ENCODE data around the gene KIF1A. TPM values are rescaled to one million over a fixed set of nuclear protein-coding genes. Genes with fewer than 3 reads are reported as not detected.

Gene KIF1A
- total RNA-seq, 1 experiment from 2014 or later, result 279 TPM

- TF ChIP-seq, protein P1, sequence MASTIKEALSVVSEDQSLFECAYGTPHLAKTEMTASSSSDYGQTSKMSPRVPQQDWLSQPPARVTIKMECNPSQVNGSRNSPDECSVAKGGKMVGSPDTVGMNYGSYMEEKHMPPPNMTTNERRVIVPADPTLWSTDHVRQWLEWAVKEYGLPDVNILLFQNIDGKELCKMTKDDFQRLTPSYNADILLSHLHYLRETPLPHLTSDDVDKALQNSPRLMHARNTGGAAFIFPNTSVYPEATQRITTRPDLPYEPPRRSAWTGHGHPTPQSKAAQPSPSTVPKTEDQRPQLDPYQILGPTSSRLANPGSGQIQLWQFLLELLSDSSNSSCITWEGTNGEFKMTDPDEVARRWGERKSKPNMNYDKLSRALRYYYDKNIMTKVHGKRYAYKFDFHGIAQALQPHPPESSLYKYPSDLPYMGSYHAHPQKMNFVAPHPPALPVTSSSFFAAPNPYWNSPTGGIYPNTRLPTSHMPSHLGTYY (CRISPR knock-in tag; IDR thresholded peaks at IDR 0.05), result no peak
- TF ChIP-seq TCF7 (CRISPR knock-in tag; IDR thresholded peaks at IDR 0.05; ENCODE audit: low read depth), result no peak
- TF ChIP-seq ZBTB21 (CRISPR knock-in tag; IDR thresholded peaks at IDR 0.05; ENCODE audit: borderline replicate concordance), result no peak
- TF ChIP-seq, protein P2, sequence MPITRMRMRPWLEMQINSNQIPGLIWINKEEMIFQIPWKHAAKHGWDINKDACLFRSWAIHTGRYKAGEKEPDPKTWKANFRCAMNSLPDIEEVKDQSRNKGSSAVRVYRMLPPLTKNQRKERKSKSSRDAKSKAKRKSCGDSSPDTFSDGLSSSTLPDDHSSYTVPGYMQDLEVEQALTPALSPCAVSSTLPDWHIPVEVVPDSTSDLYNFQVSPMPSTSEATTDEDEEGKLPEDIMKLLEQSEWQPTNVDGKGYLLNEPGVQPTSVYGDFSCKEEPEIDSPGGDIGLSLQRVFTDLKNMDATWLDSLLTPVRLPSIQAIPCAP (CRISPR knock-in tag; IDR thresholded peaks at IDR 0.05), result no peak
- TF ChIP-seq ELF4 (CRISPR knock-in tag; IDR thresholded peaks at IDR 0.05; ENCODE audit: low read depth), result no peak
- TF ChIP-seq SP1 (CRISPR knock-in tag; conservative IDR thresholded peaks at IDR 0.05), result no peak
- TF ChIP-seq JUN (CRISPR knock-in tag; IDR thresholded peaks at IDR 0.05), result no peak
- no peak for TF ChIP-seq CREM (CRISPR knock-in tag; IDR thresholded peaks at IDR 0.05)
- TF ChIP-seq, protein P3, sequence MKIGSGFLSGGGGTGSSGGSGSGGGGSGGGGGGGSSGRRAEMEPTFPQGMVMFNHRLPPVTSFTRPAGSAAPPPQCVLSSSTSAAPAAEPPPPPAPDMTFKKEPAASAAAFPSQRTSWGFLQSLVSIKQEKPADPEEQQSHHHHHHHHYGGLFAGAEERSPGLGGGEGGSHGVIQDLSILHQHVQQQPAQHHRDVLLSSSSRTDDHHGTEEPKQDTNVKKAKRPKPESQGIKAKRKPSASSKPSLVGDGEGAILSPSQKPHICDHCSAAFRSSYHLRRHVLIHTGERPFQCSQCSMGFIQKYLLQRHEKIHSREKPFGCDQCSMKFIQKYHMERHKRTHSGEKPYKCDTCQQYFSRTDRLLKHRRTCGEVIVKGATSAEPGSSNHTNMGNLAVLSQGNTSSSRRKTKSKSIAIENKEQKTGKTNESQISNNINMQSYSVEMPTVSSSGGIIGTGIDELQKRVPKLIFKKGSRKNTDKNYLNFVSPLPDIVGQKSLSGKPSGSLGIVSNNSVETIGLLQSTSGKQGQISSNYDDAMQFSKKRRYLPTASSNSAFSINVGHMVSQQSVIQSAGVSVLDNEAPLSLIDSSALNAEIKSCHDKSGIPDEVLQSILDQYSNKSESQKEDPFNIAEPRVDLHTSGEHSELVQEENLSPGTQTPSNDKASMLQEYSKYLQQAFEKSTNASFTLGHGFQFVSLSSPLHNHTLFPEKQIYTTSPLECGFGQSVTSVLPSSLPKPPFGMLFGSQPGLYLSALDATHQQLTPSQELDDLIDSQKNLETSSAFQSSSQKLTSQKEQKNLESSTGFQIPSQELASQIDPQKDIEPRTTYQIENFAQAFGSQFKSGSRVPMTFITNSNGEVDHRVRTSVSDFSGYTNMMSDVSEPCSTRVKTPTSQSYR (CRISPR knock-in tag; IDR thresholded peaks at IDR 0.05), result no peak
- TF ChIP-seq SMAD3 (CRISPR knock-in tag; IDR thresholded peaks at IDR 0.05; ENCODE audit: borderline replicate concordance), result no peak
- no peak for TF ChIP-seq AFF4 (CRISPR knock-in tag; IDR thresholded peaks at IDR 0.05; ENCODE audit: borderline replicate concordance)
These were observed 35.2 kb downstream of the KIF1A start (continued) for GRCh38 chr2:240784629-240785423.

DNA sequence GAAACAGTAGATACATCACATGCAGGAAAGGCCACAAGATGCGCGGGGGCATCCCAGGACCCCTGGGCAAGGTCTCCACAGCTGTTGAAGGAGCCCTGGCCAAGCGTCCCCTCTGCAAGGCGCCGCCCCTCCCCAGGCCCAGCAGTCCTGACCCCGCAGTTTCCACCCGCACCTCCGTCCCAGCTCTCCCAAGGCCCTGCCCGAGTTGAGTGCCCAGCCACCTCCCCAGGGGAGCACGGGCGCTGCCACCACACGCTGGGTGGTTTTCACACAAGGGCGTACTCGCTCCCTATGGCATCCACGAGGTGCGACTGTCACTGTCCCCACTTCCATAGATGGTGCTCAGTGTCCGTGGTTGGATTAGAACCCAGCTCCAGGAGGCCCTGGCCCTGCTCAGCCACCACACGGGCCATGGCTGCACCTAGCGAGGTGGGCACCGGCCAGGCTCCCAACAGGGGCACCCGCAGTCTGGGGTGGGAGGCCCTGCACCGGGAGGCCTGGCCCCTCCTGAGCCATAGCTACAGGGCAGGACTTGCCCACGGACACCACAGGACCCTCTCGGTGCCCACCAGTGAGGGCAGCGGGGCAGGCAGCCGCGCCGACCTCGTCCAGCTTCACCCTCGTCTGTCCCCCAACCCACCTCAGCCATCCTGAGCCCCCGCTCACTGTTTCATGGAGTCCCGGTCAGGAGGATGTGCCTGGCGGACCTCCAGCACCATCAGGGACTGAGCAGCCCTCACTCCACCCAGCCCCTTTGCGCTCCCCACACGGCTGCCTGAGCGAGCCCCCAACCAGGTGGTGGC lies 36.0 kb downstream of the KIF1A start:
- H3K4me1 Mint-ChIP-seq, result no peaks in the 10 kb centered on the region
- CTCF ChIA-PET, result no interaction called here
- H3K27me3 Mint-ChIP-seq (ENCODE audit: low read depth), result no peaks in the 10 kb centered on the region
- ATAC-seq (no peak), DNase-seq (ENCODE audit: low spot score) (no peak)
- H3K4me3 Mint-ChIP-seq, result no peak overlapping the region
- POLR2A ChIA-PET, result no interaction called here
- no peaks in the 10 kb centered on the region for H3K9me3 Mint-ChIP-seq
- H3K36me3 Mint-ChIP-seq, result peaks cover 24% of the 10 kb centered on the region; the same call in 1 of the 2 replicates
- H3K27ac Mint-ChIP-seq, result no peak overlapping the region
- TF ChIP-seq, protein P4, sequence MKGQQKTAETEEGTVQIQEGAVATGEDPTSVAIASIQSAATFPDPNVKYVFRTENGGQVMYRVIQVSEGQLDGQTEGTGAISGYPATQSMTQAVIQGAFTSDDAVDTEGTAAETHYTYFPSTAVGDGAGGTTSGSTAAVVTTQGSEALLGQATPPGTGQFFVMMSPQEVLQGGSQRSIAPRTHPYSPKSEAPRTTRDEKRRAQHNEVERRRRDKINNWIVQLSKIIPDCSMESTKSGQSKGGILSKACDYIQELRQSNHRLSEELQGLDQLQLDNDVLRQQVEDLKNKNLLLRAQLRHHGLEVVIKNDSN (CRISPR knock-in tag; IDR thresholded peaks at IDR 0.05), result no peak
- no peak for TF ChIP-seq SP1 (CRISPR knock-in tag; conservative IDR thresholded peaks at IDR 0.05)
- TF ChIP-seq ESRRA (CRISPR knock-in tag; IDR thresholded peaks at IDR 0.05; ENCODE audit: borderline replicate concordance), result no peak
- no peak for TF ChIP-seq CBFB (CRISPR knock-in tag; IDR thresholded peaks at IDR 0.05; ENCODE audit: low read depth)
- TF ChIP-seq CREB1 (CRISPR knock-in tag; IDR thresholded peaks at IDR 0.05), result no peak
- TF ChIP-seq ZNF232 (CRISPR knock-in tag; IDR thresholded peaks at IDR 0.05), result no peak
- TF ChIP-seq RORB (CRISPR knock-in tag; IDR thresholded peaks at IDR 0.05), result no peak
- no peak for TF ChIP-seq ZNF263 (CRISPR knock-in tag; IDR thresholded peaks at IDR 0.05; ENCODE audit: low read depth)
- no peak for TF ChIP-seq FOXJ3 (CRISPR knock-in tag; IDR thresholded peaks at IDR 0.05; ENCODE audit: borderline replicate concordance)
- no peak for TF ChIP-seq RELA (CRISPR knock-in tag; IDR thresholded peaks at IDR 0.05; ENCODE audit: borderline replicate concordance)
- no peak for TF ChIP-seq NFYB (CRISPR knock-in tag; conservative IDR thresholded peaks at IDR 0.05; ENCODE audit: low read depth)
- TF ChIP-seq NR1H2 (CRISPR knock-in tag; IDR thresholded peaks at IDR 0.05), result no peak
- TF ChIP-seq, protein P5, sequence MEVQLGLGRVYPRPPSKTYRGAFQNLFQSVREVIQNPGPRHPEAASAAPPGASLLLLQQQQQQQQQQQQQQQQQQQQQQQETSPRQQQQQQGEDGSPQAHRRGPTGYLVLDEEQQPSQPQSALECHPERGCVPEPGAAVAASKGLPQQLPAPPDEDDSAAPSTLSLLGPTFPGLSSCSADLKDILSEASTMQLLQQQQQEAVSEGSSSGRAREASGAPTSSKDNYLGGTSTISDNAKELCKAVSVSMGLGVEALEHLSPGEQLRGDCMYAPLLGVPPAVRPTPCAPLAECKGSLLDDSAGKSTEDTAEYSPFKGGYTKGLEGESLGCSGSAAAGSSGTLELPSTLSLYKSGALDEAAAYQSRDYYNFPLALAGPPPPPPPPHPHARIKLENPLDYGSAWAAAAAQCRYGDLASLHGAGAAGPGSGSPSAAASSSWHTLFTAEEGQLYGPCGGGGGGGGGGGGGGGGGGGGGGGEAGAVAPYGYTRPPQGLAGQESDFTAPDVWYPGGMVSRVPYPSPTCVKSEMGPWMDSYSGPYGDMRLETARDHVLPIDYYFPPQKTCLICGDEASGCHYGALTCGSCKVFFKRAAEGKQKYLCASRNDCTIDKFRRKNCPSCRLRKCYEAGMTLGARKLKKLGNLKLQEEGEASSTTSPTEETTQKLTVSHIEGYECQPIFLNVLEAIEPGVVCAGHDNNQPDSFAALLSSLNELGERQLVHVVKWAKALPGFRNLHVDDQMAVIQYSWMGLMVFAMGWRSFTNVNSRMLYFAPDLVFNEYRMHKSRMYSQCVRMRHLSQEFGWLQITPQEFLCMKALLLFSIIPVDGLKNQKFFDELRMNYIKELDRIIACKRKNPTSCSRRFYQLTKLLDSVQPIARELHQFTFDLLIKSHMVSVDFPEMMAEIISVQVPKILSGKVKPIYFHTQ (CRISPR knock-in tag; IDR thresholded peaks at IDR 0.05), result no peak
- TF ChIP-seq ELF4 (CRISPR knock-in tag; IDR thresholded peaks at IDR 0.05; ENCODE audit: low read depth), result no peak
